ENCODE data around the gene TSPEAR. TPM values are rescaled to one million over a fixed set of nuclear protein-coding genes. Genes with fewer than 3 reads are reported as not detected.
"Not testable (repeated sequence)": the region's sequence is repeated elsewhere in the genome, so short reads cannot be mapped to it uniquely, and the experiment has no call there.

TSPEAR gene
- total RNA-seq, 1 experiment from 2014 or later: 0.32 TPM

- no TSS peak for BruUV-seq (replicated peaks)
- Mint-ChIP-seq H3K27me3 (ENCODE audit: insufficient read depth, unreplicated experiment) (peaks cover 5% of the 10 kb centered on the region), H3K4me1 (ENCODE audit: low read depth, unreplicated experiment) (no peaks in the 10 kb centered on the region), H3K36me3 (ENCODE audit: insufficient read depth, unreplicated experiment) (no peaks in the 10 kb centered on the region), H3K9me3 (ENCODE audit: unreplicated experiment) (peaks cover 18% of the 10 kb centered on the region), H3K27ac (ENCODE audit: unreplicated experiment) (peak overlapping the region; percentile 59), H3K4me3 (ENCODE audit: unreplicated experiment) (no peak overlapping the region)
- ChIA-PET POLR2A (no interaction called here), CTCF (interaction anchor here (0.7 kb wide), 1 partner anchor 77 kb away, joined by 3 read pairs; no protein-coding TSS in a partner anchor)
- Histone ChIP-seq H3K4me3 (ENCODE audit: low read depth, low read length) (no peak overlapping the region), H3K9me3 (peaks cover 6% of the 10 kb centered on the region), H3K4me1 (0 out of 2 replicates have a peak, but pooled peaks cover 3% of the 10 kb centered on the region), H3K27me3 (replicated peaks; ENCODE audit: control insufficient read depth, insufficient read depth, low read length) (no peaks in the 10 kb centered on the region; the same call in 1 of the 2 replicates), H3K36me3 (ENCODE audit: control insufficient read depth, insufficient read depth, low read length) (no peaks in the 10 kb centered on the region)
- no peak for TF ChIP-seq CTCF (IDR thresholded peaks at IDR 0.05; ENCODE audit: insufficient read depth in 1 of 2, low read depth in 1 of 2, low read length in 1 of 2, severe bottlenecking in 1 of 2, unreplicated experiment in 1 of 2)
- DNase-seq: no peak
- intact Hi-C loops (cut with micrococcal nuclease; ENCODE audit: unreplicated experiment): no loop called here
Observed at GRCh38 chr21:44550807-44551206, 160.6 kb downstream of the TSPEAR start.

- H3K27me3 Mint-ChIP-seq (ENCODE audit: insufficient read depth, unreplicated experiment); H3K36me3 ChIP-seq (ENCODE audit: control insufficient read depth, insufficient read depth, low read length); H3K36me3 Mint-ChIP-seq (ENCODE audit: insufficient read depth, unreplicated experiment); H3K4me1 ChIP-seq; DNase-seq; H3K27ac Mint-ChIP-seq (ENCODE audit: unreplicated experiment); POLR2A ChIA-PET; H3K9me3 ChIP-seq; H3K4me3 Mint-ChIP-seq (ENCODE audit: unreplicated experiment); H3K27me3 ChIP-seq (replicated peaks; ENCODE audit: control insufficient read depth, insufficient read depth, low read length); intact Hi-C loops (cut with micrococcal nuclease; ENCODE audit: unreplicated experiment); BruUV-seq (replicated peaks); H3K4me1 Mint-ChIP-seq (ENCODE audit: low read depth, unreplicated experiment); H3K4me3 ChIP-seq (ENCODE audit: low read depth, low read length): not testable (repeated sequence)
- CTCF ChIA-PET: interaction anchor here (0.7 kb wide), 1 partner anchor 77 kb away, joined by 3 read pairs; no protein-coding TSS in a partner anchor
- H3K9me3 Mint-ChIP-seq (ENCODE audit: unreplicated experiment): peaks cover 18% of the 10 kb centered on the region
Observed at GRCh38 chr21:44550285-44550684, 161.1 kb downstream of the TSPEAR start.

GRCh38 chr21:44549525-44550211 is 161.7 kb downstream of the TSPEAR start:
- CTCF ChIA-PET: no interaction called here
- Mint-ChIP-seq H3K4me3 (ENCODE audit: unreplicated experiment) (no peak overlapping the region), H3K27ac (ENCODE audit: unreplicated experiment) (no peak overlapping the region), H3K27me3 (ENCODE audit: insufficient read depth, unreplicated experiment) (peaks cover 3% of the 10 kb centered on the region), H3K9me3 (ENCODE audit: unreplicated experiment) (peaks cover 18% of the 10 kb centered on the region), H3K4me1 (ENCODE audit: low read depth, unreplicated experiment) (no peaks in the 10 kb centered on the region), H3K36me3 (ENCODE audit: insufficient read depth, unreplicated experiment) (no peaks in the 10 kb centered on the region)
- no peaks in the 10 kb centered on the region; the same call in 1 of the 2 replicates for H3K27me3 ChIP-seq (replicated peaks; ENCODE audit: control insufficient read depth, insufficient read depth, low read length)
- peaks cover 6% of the 10 kb centered on the region for H3K9me3 ChIP-seq
- H3K4me1 ChIP-seq: 0 out of 2 replicates have a peak, but pooled peaks cover 3% of the 10 kb centered on the region
- POLR2A ChIA-PET: no interaction called here
- no peak for TF ChIP-seq CTCF (IDR thresholded peaks at IDR 0.05; ENCODE audit: insufficient read depth in 1 of 2, low read depth in 1 of 2, low read length in 1 of 2, severe bottlenecking in 1 of 2, unreplicated experiment in 1 of 2)
- H3K36me3 ChIP-seq (ENCODE audit: control insufficient read depth, insufficient read depth, low read length): no peaks in the 10 kb centered on the region
- DNase-seq: no peak
- BruUV-seq (replicated peaks): no TSS peak
- intact Hi-C loops (cut with micrococcal nuclease; ENCODE audit: unreplicated experiment): no loop called here
- no peak overlapping the region for H3K4me3 ChIP-seq (ENCODE audit: low read depth, low read length)

All from Caco-2 (cell line).